ENCODE measurements around the gene HIF3A. TPM values are rescaled to one million over a fixed set of nuclear protein-coding genes. Genes with fewer than 3 reads are reported as not detected.

Gene HIF3A
- polyA plus RNA-seq, 2 of the 4 experiments (the other 2 are of a cell fraction): not detected

DNA sequence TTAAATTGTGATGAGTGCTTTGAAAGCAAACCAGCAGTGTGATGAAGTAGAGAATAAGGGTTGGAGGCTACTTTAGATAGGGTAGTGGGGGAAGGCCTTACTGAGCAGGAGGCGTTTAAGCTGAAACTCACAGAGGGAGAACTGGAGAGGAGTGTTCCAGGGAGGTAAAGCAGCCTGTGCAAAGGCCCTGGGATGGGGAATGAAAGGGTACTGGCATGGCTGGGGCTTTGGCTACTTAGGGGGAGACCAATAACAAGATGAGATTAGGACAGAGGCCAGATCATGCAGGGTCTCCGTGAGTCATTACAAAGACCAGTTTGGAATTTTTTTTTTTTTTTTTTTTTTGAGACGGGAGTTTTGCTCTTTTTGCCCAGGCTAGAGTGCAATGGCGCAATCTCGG is 51.1 kb downstream of the HIF3A start:
- no peak for TF ChIP-seq EHMT2 (IDR thresholded peaks at IDR 0.05; ENCODE audit: low read depth)
- TF ChIP-seq HOXB5 (CRISPR knock-in tag; IDR thresholded peaks at IDR 0.05): no peak
- TF ChIP-seq RAD21 (conservative IDR thresholded peaks at IDR 0.05 in 1 of 2, IDR thresholded peaks at IDR 0.05 in 1 of 2): no peak
- no peak for TF ChIP-seq GATA3 (IDR thresholded peaks at IDR 0.05; ENCODE audit: borderline replicate concordance)
- FAIRE-seq (no peak), ATAC-seq (no peak), DNase-seq (ENCODE audit: low read depth in 1 of 2, low spot score in 1 of 2) (no peak)
- H3K4me2 ChIP-seq: peak overlapping the region; percentile 89
- WGBS (ENCODE audit: missing lambda C conversion rate): 86% methylated on average over 5 of the region's 5 CpGs
- H3K4me3 ChIP-seq: peak overlapping the region; percentile 71
- POLR2A ChIA-PET: no interaction called here
- peak overlapping the region; percentile 92 to 97 for H3K27ac ChIP-seq
- H3K4me1 ChIP-seq: peaks cover 44% of the 10 kb centered on the region
- CTCF ChIA-PET: interaction anchor here (0.9 to 14.1 kb wide), 19 partner anchors 9 to 236 kb away, joined by 3 to 129 read pairs (median 8); no protein-coding TSS in a partner anchor
- H3K9me3 ChIP-seq: no peaks in the 10 kb centered on the region

DNA sequence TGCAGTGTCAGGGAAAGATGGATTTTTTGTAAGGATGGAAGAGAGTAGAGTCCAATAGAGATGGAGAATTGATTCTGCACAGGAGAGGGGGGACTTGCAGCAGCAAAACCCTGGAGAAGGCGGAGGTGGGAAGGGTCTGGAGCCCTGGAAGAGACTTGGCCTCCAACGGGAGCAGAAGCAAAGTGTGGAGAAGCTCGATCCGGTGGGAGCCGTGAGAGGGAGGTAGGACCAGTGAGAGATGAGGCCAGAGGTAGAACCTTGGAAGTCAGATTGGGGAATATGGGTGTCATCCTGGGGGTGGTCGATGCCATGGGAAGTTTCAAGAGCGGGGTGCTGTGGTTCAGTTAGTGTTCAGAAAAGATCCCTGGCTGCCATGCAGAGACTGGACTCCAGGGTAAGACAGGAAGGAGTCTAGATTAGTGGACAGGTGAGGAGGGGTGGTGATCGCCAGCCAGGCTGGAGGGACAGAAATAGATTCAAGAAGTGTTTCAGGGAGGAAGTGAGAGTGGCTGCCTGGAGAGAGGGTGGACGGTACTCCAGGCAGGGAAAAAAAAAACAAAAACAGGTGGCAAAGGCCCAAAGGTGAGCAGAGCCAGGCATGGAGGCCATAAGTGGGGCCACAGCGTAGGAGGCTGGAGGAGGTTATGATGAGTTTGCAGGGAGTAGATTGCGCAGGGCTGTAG is 52.6 kb downstream of the HIF3A start:
- CTCF ChIA-PET: interaction anchor here (0.6 to 14.1 kb wide), 6 partner anchors 8 to 269 kb away, joined by 3 to 129 read pairs (median 28); no protein-coding TSS in a partner anchor
- peak overlapping the region; percentile 44 for H3K4me2 ChIP-seq
- H3K9me3 ChIP-seq: no peaks in the 10 kb centered on the region
- FAIRE-seq (no peak), ATAC-seq (no peak), DNase-seq (ENCODE audit: low read depth in 1 of 2, low spot score in 1 of 2) (no peak)
- peak overlapping the region in 1 of 2 experiments; percentile 70; a peak in 2 of 6 replicates for H3K27ac ChIP-seq
- TF ChIP-seq, protein P1, sequence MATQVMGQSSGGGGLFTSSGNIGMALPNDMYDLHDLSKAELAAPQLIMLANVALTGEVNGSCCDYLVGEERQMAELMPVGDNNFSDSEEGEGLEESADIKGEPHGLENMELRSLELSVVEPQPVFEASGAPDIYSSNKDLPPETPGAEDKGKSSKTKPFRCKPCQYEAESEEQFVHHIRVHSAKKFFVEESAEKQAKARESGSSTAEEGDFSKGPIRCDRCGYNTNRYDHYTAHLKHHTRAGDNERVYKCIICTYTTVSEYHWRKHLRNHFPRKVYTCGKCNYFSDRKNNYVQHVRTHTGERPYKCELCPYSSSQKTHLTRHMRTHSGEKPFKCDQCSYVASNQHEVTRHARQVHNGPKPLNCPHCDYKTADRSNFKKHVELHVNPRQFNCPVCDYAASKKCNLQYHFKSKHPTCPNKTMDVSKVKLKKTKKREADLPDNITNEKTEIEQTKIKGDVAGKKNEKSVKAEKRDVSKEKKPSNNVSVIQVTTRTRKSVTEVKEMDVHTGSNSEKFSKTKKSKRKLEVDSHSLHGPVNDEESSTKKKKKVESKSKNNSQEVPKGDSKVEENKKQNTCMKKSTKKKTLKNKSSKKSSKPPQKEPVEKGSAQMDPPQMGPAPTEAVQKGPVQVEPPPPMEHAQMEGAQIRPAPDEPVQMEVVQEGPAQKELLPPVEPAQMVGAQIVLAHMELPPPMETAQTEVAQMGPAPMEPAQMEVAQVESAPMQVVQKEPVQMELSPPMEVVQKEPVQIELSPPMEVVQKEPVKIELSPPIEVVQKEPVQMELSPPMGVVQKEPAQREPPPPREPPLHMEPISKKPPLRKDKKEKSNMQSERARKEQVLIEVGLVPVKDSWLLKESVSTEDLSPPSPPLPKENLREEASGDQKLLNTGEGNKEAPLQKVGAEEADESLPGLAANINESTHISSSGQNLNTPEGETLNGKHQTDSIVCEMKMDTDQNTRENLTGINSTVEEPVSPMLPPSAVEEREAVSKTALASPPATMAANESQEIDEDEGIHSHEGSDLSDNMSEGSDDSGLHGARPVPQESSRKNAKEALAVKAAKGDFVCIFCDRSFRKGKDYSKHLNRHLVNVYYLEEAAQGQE (IDR thresholded peaks at IDR 0.05): no peak
- TF ChIP-seq FOSL2 (IDR thresholded peaks at IDR 0.05): no peak
- TF ChIP-seq FOSL2 (CRISPR knock-in tag; IDR thresholded peaks at IDR 0.05): no peak
- TF ChIP-seq KDM1A (IDR thresholded peaks at IDR 0.05; ENCODE audit: low read depth): no peak
- TF ChIP-seq RNF2 (IDR thresholded peaks at IDR 0.05; ENCODE audit: borderline replicate concordance, low read depth): no peak
- no peak for TF ChIP-seq RAD21 (conservative IDR thresholded peaks at IDR 0.05 in 1 of 2, IDR thresholded peaks at IDR 0.05 in 1 of 2)
- TF ChIP-seq CEBPB (IDR thresholded peaks at IDR 0.05): no peak
- TF ChIP-seq CHD2 (IDR thresholded peaks at IDR 0.05; ENCODE audit: low read length, partially characterized antibody): no peak
- no peak for TF ChIP-seq EP300 (IDR thresholded peaks at IDR 0.05)
- TF ChIP-seq NR3C1 (IDR thresholded peaks at IDR 0.05): no peak
- TF ChIP-seq, protein P2, sequence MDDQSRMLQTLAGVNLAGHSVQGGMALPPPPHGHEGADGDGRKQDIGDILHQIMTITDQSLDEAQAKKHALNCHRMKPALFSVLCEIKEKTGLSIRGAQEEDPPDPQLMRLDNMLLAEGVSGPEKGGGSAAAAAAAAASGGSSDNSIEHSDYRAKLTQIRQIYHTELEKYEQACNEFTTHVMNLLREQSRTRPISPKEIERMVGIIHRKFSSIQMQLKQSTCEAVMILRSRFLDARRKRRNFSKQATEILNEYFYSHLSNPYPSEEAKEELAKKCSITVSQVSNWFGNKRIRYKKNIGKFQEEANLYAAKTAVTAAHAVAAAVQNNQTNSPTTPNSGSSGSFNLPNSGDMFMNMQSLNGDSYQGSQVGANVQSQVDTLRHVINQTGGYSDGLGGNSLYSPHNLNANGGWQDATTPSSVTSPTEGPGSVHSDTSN (IDR thresholded peaks at IDR 0.05): no peak
- no peak for TF ChIP-seq TP53 (CRISPR knock-in tag; IDR thresholded peaks at IDR 0.05)
- no peak for TF ChIP-seq RCOR1 (IDR thresholded peaks at IDR 0.05; ENCODE audit: low read depth, low read length)
- TF ChIP-seq, protein P3, sequence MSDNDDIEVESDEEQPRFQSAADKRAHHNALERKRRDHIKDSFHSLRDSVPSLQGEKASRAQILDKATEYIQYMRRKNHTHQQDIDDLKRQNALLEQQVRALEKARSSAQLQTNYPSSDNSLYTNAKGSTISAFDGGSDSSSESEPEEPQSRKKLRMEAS (IDR thresholded peaks at IDR 0.05): no peak
- no peak for TF ChIP-seq HOXB5 (CRISPR knock-in tag; IDR thresholded peaks at IDR 0.05)
- TF ChIP-seq, protein P4, sequence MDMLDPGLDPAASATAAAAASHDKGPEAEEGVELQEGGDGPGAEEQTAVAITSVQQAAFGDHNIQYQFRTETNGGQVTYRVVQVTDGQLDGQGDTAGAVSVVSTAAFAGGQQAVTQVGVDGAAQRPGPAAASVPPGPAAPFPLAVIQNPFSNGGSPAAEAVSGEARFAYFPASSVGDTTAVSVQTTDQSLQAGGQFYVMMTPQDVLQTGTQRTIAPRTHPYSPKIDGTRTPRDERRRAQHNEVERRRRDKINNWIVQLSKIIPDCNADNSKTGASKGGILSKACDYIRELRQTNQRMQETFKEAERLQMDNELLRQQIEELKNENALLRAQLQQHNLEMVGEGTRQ (IDR thresholded peaks at IDR 0.05): no peak
- POLR2A ChIA-PET: no interaction called here
- H3K4me1 ChIP-seq: peaks cover 44% of the 10 kb centered on the region
- WGBS (ENCODE audit: missing lambda C conversion rate): 94% methylated on average over 11 of the region's 11 CpGs
- H3K4me3 ChIP-seq: no peak overlapping the region

Data from A549 (cell line).